ENCODE results near the gene RAD23B. TPM values are rescaled to one million over a fixed set of nuclear protein-coding genes. Genes with fewer than 3 reads are reported as not detected.

The RAD23B gene
- total and polyA plus RNA-seq, 2 of the 13 experiments (the other 11 are each of a cell fraction or from before 2014, with no cell fraction given), result 133 to 156 TPM

DNA sequence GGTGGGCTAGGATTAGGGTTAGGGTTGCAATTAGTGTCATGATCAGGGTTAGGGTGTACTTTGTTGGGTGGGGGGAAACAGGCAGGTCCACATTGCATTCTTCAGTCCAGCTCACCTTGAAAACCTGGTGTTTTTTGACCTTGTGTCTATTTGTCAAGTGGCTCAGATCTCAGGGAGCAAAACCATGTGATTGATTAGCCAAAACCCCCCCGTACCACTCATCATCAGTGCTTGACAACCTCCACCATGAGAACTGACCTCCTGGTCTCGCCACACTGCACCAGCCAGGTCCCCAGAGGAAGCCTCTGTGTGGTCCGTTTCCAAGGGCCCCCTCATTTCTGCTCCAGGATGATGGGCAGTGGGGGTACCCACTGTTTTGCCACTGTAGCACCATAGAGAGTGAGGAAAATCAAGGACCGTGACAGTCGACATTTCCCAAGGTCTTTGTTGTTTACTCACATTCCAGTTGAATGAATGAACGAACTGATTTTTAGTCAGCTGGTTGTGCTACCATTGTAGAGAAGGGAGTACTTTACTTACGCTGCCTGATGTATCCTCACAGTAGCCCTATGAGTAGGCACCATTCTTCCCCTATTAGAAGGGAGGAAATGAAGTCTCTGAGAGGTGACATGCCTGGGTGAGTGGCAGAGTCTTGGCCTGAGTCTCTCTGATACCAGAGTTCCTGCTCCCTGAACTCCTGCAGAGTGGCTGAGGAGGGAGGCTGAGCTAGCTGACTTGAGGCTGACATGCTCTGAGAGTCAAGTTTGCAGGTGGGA lies 84.8 kb downstream of the RAD23B start (continued):
- TF ChIP-seq RBFOX2 (IDR thresholded peaks at IDR 0.05; ENCODE audit: low read depth, low read length), result no peak
- TF ChIP-seq, protein P1, sequence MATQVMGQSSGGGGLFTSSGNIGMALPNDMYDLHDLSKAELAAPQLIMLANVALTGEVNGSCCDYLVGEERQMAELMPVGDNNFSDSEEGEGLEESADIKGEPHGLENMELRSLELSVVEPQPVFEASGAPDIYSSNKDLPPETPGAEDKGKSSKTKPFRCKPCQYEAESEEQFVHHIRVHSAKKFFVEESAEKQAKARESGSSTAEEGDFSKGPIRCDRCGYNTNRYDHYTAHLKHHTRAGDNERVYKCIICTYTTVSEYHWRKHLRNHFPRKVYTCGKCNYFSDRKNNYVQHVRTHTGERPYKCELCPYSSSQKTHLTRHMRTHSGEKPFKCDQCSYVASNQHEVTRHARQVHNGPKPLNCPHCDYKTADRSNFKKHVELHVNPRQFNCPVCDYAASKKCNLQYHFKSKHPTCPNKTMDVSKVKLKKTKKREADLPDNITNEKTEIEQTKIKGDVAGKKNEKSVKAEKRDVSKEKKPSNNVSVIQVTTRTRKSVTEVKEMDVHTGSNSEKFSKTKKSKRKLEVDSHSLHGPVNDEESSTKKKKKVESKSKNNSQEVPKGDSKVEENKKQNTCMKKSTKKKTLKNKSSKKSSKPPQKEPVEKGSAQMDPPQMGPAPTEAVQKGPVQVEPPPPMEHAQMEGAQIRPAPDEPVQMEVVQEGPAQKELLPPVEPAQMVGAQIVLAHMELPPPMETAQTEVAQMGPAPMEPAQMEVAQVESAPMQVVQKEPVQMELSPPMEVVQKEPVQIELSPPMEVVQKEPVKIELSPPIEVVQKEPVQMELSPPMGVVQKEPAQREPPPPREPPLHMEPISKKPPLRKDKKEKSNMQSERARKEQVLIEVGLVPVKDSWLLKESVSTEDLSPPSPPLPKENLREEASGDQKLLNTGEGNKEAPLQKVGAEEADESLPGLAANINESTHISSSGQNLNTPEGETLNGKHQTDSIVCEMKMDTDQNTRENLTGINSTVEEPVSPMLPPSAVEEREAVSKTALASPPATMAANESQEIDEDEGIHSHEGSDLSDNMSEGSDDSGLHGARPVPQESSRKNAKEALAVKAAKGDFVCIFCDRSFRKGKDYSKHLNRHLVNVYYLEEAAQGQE (IDR thresholded peaks at IDR 0.05; ENCODE audit: borderline replicate concordance in 1 of 2, low read depth in 1 of 2, low read length in 2 of 2), result no peak
- no peak for TF ChIP-seq ZMYM2 (CRISPR knock-in tag; IDR thresholded peaks at IDR 0.05)
- no peak; the same call in 2 of the 3 replicates for TF ChIP-seq MXI1 (IDR thresholded peaks at IDR 0.05; ENCODE audit: borderline replicate concordance, low read depth, low read length)
- TF ChIP-seq KLF6 (CRISPR knock-in tag; IDR thresholded peaks at IDR 0.05), result no peak
- TF ChIP-seq FOSL2 (CRISPR knock-in tag; IDR thresholded peaks at IDR 0.05), result peak; percentile 81
- TF ChIP-seq, protein P2, sequence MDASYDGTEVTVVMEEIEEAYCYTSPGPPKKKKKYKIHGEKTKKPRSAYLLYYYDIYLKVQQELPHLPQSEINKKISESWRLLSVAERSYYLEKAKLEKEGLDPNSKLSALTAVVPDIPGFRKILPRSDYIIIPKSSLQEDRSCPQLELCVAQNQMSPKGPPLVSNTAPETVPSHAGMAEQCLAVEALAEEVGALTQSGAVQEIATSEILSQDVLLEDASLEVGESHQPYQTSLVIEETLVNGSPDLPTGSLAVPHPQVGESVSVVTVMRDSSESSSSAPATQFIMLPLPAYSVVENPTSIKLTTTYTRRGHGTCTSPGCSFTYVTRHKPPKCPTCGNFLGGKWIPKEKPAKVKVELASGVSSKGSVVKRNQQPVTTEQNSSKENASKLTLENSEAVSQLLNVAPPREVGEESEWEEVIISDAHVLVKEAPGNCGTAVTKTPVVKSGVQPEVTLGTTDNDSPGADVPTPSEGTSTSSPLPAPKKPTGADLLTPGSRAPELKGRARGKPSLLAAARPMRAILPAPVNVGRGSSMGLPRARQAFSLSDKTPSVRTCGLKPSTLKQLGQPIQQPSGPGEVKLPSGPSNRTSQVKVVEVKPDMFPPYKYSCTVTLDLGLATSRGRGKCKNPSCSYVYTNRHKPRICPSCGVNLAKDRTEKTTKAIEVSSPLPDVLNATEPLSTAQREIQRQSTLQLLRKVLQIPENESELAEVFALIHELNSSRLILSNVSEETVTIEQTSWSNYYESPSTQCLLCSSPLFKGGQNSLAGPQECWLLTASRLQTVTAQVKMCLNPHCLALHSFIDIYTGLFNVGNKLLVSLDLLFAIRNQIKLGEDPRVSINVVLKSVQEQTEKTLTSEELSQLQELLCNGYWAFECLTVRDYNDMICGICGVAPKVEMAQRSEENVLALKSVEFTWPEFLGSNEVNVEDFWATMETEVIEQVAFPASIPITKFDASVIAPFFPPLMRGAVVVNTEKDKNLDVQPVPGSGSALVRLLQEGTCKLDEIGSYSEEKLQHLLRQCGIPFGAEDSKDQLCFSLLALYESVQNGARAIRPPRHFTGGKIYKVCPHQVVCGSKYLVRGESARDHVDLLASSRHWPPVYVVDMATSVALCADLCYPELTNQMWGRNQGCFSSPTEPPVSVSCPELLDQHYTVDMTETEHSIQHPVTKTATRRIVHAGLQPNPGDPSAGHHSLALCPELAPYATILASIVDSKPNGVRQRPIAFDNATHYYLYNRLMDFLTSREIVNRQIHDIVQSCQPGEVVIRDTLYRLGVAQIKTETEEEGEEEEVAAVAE (CRISPR knock-in tag; IDR thresholded peaks at IDR 0.05; ENCODE audit: borderline replicate concordance), result no peak
- TF ChIP-seq, protein P3, sequence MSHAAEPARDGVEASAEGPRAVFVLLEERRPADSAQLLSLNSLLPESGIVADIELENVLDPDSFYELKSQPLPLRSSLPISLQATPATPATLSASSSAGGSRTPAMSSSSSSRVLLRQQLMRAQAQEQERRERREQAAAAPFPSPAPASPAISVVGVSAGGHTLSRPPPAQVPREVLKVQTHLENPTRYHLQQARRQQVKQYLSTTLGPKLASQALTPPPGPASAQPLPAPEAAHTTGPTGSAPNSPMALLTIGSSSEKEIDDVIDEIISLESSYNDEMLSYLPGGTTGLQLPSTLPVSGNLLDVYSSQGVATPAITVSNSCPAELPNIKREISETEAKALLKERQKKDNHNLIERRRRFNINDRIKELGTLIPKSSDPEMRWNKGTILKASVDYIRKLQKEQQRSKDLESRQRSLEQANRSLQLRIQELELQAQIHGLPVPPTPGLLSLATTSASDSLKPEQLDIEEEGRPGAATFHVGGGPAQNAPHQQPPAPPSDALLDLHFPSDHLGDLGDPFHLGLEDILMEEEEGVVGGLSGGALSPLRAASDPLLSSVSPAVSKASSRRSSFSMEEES (CRISPR knock-in tag; IDR thresholded peaks at IDR 0.05), result peak; percentile 83
- no peak for TF ChIP-seq KDM4B (CRISPR knock-in tag; IDR thresholded peaks at IDR 0.05)
- TF ChIP-seq NONO (IDR thresholded peaks at IDR 0.05), result no peak
- no peak for TF ChIP-seq NONO (CRISPR knock-in tag; conservative IDR thresholded peaks at IDR 0.05)
- TF ChIP-seq, protein P4, sequence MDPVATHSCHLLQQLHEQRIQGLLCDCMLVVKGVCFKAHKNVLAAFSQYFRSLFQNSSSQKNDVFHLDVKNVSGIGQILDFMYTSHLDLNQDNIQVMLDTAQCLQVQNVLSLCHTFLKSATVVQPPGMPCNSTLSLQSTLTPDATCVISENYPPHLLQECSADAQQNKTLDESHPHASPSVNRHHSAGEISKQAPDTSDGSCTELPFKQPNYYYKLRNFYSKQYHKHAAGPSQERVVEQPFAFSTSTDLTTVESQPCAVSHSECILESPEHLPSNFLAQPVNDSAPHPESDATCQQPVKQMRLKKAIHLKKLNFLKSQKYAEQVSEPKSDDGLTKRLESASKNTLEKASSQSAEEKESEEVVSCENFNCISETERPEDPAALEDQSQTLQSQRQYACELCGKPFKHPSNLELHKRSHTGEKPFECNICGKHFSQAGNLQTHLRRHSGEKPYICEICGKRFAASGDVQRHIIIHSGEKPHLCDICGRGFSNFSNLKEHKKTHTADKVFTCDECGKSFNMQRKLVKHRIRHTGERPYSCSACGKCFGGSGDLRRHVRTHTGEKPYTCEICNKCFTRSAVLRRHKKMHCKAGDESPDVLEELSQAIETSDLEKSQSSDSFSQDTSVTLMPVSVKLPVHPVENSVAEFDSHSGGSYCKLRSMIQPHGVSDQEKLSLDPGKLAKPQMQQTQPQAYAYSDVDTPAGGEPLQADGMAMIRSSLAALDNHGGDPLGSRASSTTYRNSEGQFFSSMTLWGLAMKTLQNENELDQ (CRISPR knock-in tag; IDR thresholded peaks at IDR 0.05; ENCODE audit: borderline replicate concordance), result no peak
- no peak for TF ChIP-seq ZNF749 (CRISPR knock-in tag; IDR thresholded peaks at IDR 0.05; ENCODE audit: borderline replicate concordance)

Data from HepG2 (cell line).